H1 (cell line): ENCODE measurements around the gene GRID1. TPM values are rescaled to one million over a fixed set of nuclear protein-coding genes. Genes with fewer than 3 reads are reported as not detected.

Source experiments
- CTCF ChIA-PET: fragments of 300-600 bp; sonication (Branson Sonifier 250); formaldehyde crosslinking; loops from one replicate; lab custom pipeline; 2021; ENCODE audit not compliant: partially characterized antibody; lab: Charles Lee
- POLR2A ChIA-PET: fragments of 300-600 bp; sonication (Branson Sonifier 250); formaldehyde crosslinking; loops from one replicate; lab custom pipeline; 2021; ENCODE audit warnings: inconsistent platforms; ENCODE audit not compliant: partially characterized antibody; lab: Charles Lee
- DNase-seq, 2 experiments: peaks; one replicate each; pipeline versions ENCODE4 v3.0.0 to v3.0.0-alpha.2; 2010 to 2022; ENCODE audit warnings: low spot score in 2 of 2, low read depth in 1 of 2, mixed read lengths in 1 of 2
- FAIRE-seq: peaks from 2 replicates; lab custom pipeline; 2011; peaks lifted over from hg19 to GRCh38; lab: Jason Lieb, UNC
- H2AFZ ChIP-seq: 2 replicates; pipeline ENCODE4 v1.8.1; 2012; ENCODE audit warnings: low read length, inconsistent platforms
- H2AK5ac ChIP-seq: 2 replicates; pipeline ENCODE4 v1.6.1; 2013; ENCODE audit warnings: low read depth, low read length
- H2BK120ac ChIP-seq: replicated peaks from 2 replicates; pipeline ENCODE3; 2013; ENCODE audit warnings: low read depth, low read length, inconsistent platforms
- H2BK12ac ChIP-seq: 2 replicates; pipeline ENCODE4 v1.6.1; 2013; ENCODE audit warnings: low read depth, low read length
- H2BK15ac ChIP-seq: 2 replicates; pipeline ENCODE4 v1.6.1; 2013; ENCODE audit warnings: low read length
- H2BK20ac ChIP-seq: 2 replicates; pipeline ENCODE4 v1.6.1; 2013; ENCODE audit warnings: low read length
- H2BK5ac ChIP-seq: 2 replicates; pipeline ENCODE4 v1.6.1; 2013; ENCODE audit warnings: low read depth, low read length
- H3K14ac ChIP-seq: 2 replicates; pipeline ENCODE4 v1.6.1; 2013; ENCODE audit warnings: inconsistent platforms; ENCODE audit not compliant: insufficient read length
- H3K18ac ChIP-seq: 2 replicates; pipeline ENCODE4 v1.6.1; 2013; ENCODE audit warnings: low read length; ENCODE audit errors: extremely low read depth
- H3K23ac ChIP-seq: 2 replicates; pipeline ENCODE4 v1.6.1; 2013; ENCODE audit warnings: inconsistent platforms; ENCODE audit not compliant: insufficient read length
- H3K23me2 ChIP-seq: 2 replicates; pipeline ENCODE4 v1.6.1; 2013; ENCODE audit warnings: low read depth, low read length
- H3K27ac ChIP-seq: 2 replicates; pipeline ENCODE4 v1.6.1; 2011; ENCODE audit warnings: low read depth, low read length, inconsistent platforms
- H3K27me3 ChIP-seq, 4 experiments: replicated peaks in 1 of 4; 1 replicate in 1 of 4; 2 replicates in 3 of 4; pipeline versions ENCODE4 v1.6.1 to v1.8.1; 2011 to 2013; ENCODE audit warnings: low read length in 3 of 4, mild to moderate bottlenecking in 3 of 4, inconsistent platforms in 2 of 4, mixed read lengths in 2 of 4, moderate library complexity in 1 of 4; ENCODE audit not compliant: control insufficient read depth in 3 of 4, insufficient read depth in 3 of 4; ENCODE audit errors: extremely low read depth in 1 of 4
- H3K36me3 ChIP-seq, 4 experiments: 2 replicates each; pipeline versions ENCODE4 v1.6.1 to v1.8.1; 2011 to 2013; ENCODE audit warnings: mild to moderate bottlenecking in 4 of 4, low read length in 3 of 4, moderate library complexity in 2 of 4, control low read depth in 1 of 4, inconsistent platforms in 1 of 4; ENCODE audit not compliant: insufficient read depth in 4 of 4, control insufficient read depth in 2 of 4
- H3K4ac ChIP-seq: replicated peaks from 2 replicates; pipeline ENCODE3; 2013; ENCODE audit warnings: low read length, low read depth, mixed read lengths, inconsistent platforms; ENCODE audit not compliant: insufficient read length
- H3K4me1 ChIP-seq, 4 experiments: replicated peaks in 1 of 4; 1 replicate in 1 of 4; 2 replicates in 3 of 4; pipeline versions ENCODE4 v1.6.1 to v1.8.1; 2011 to 2013; ENCODE audit warnings: low read length in 3 of 4, inconsistent platforms in 2 of 4, mixed read lengths in 1 of 4; ENCODE audit not compliant: insufficient read depth in 4 of 4, control insufficient read depth in 3 of 4
- H3K4me2 ChIP-seq, 2 experiments: 2 replicates each; pipeline versions ENCODE4 v1.6.1 to v1.8.1; 2011 to 2013; ENCODE audit warnings: low read depth in 2 of 2, low read length in 2 of 2, control low read depth in 1 of 2, inconsistent platforms in 1 of 2, mild to moderate bottlenecking in 1 of 2; ENCODE audit not compliant: insufficient read depth in 1 of 2
- H3K4me3 ChIP-seq, 4 experiments: fragments of 200-600, 300-600 bp in 1 of 4; sonication (generic), shearing (Covaris generic), sonication (Bioruptor Twin) in 1 of 4; 2 replicates each; pipeline versions ENCODE4 v1.5.1 to v1.8.1; 2011 to 2016; ENCODE audit warnings: low read length in 4 of 4, low read depth in 3 of 4, control low read depth in 2 of 4, inconsistent platforms in 2 of 4, mild to moderate bottlenecking in 2 of 4, mixed read lengths in 1 of 4, moderate library complexity in 1 of 4; ENCODE audit not compliant: insufficient read depth in 2 of 4; ENCODE audit errors: extremely low read depth in 1 of 4
- H3K56ac ChIP-seq: replicated peaks from 2 replicates; pipeline ENCODE3; 2013; ENCODE audit warnings: low read depth, mild to moderate bottlenecking, mixed read lengths, low read length, inconsistent platforms; ENCODE audit not compliant: insufficient read length
- H3K79me1 ChIP-seq: 2 replicates; pipeline ENCODE4 v1.6.1; 2013; ENCODE audit warnings: low read depth, low read length, control low read depth
- H3K79me2 ChIP-seq, 2 experiments: 2 replicates each; pipeline versions ENCODE4 v1.6.1 to v1.8.1; 2012 to 2013; ENCODE audit warnings: low read length in 2 of 2, mild to moderate bottlenecking in 2 of 2, inconsistent platforms in 1 of 2; ENCODE audit not compliant: insufficient read depth in 2 of 2, control insufficient read depth in 1 of 2
- H3K9ac ChIP-seq, 4 experiments: replicated peaks in 1 of 4; 1 replicate in 1 of 4; 2 replicates in 3 of 4; pipeline versions ENCODE4 v1.6.1 to v1.8.1; 2011 to 2013; ENCODE audit warnings: low read depth in 3 of 4, low read length in 3 of 4, control low read depth in 2 of 4, mild to moderate bottlenecking in 2 of 4, moderate library complexity in 2 of 4, inconsistent platforms in 1 of 4; ENCODE audit errors: extremely low read depth in 1 of 4
- H3K9me3 ChIP-seq, 2 experiments: 2 replicates each; pipeline versions ENCODE4 v1.6.1 to v1.8.1; 2012 to 2013; ENCODE audit warnings: mild to moderate bottlenecking in 2 of 2, moderate library complexity in 2 of 2, control low read depth in 1 of 2, inconsistent platforms in 1 of 2, low read depth in 1 of 2, low read length in 1 of 2, mixed read lengths in 1 of 2; ENCODE audit not compliant: insufficient read depth in 2 of 2
- H4K20me1 ChIP-seq, 2 experiments: replicated peaks in 1 of 2; 2 replicates each; pipeline versions ENCODE3 to v1.8.1; 2011 to 2013; ENCODE audit warnings: inconsistent platforms in 2 of 2, low read length in 2 of 2, mild to moderate bottlenecking in 1 of 2; ENCODE audit not compliant: insufficient read depth in 2 of 2, control insufficient read depth in 1 of 2
- H4K5ac ChIP-seq: 2 replicates; pipeline ENCODE4 v1.6.1; 2013; ENCODE audit warnings: low read length, low read depth, mixed read lengths, inconsistent platforms; ENCODE audit not compliant: insufficient read length
- H4K8ac ChIP-seq: 2 replicates; pipeline ENCODE4 v1.8.0; 2013; ENCODE audit warnings: mild to moderate bottlenecking, moderate library complexity, low read length, inconsistent platforms; ENCODE audit not compliant: insufficient read depth; ENCODE audit errors: extremely low read depth
- H4K91ac ChIP-seq: replicated peaks from 2 replicates; pipeline ENCODE3; 2013; ENCODE audit warnings: low read length, mixed read lengths, inconsistent platforms; ENCODE audit not compliant: insufficient read length
- BACH1 ChIP-seq: IDR thresholded peaks from 2 replicates; pipeline ENCODE4 v1.6.1; 2012; ENCODE audit warnings: low read length, improper control_type of control experiment
- BCL11A ChIP-seq, 2 experiments: IDR thresholded peaks; one replicate each; pipeline ENCODE4 v1.6.1; 2011; ENCODE audit warnings: low read depth in 2 of 2, low read length in 2 of 2, mild to moderate bottlenecking in 2 of 2
- CBX5 ChIP-seq: fragments of 300-800, 300-1000 bp; sonication (generic); IDR thresholded peaks from 2 replicates; pipeline ENCODE4 v1.7.1; 2016; ENCODE audit warnings: antibody characterized with exemption, low read length, low read depth
- CHD1 ChIP-seq: IDR thresholded peaks from 2 replicates; pipeline ENCODE4 v1.6.1; 2012; ENCODE audit warnings: low read depth, low read length, improper control_type of control experiment
- EGR1 ChIP-seq: IDR thresholded peaks from 2 replicates; pipeline ENCODE4 v1.6.1; 2011; ENCODE audit warnings: low read depth, low read length, borderline replicate concordance
- EP300 ChIP-seq, 2 experiments: IDR thresholded peaks; 1 replicate in 1 of 2; 2 replicates in 1 of 2; pipeline ENCODE4 v1.6.1; 2011 to 2012; ENCODE audit warnings: low read depth in 2 of 2, low read length in 2 of 2, mild to moderate bottlenecking in 2 of 2, borderline replicate concordance in 1 of 2, inconsistent platforms in 1 of 2, moderate library complexity in 1 of 2
- JUND ChIP-seq: IDR thresholded peaks from 2 replicates; pipeline ENCODE4 v1.6.1; 2011; ENCODE audit warnings: mild to moderate bottlenecking, improper control_type of control experiment, low read length
- NANOG ChIP-seq: IDR thresholded peaks from 2 replicates; pipeline ENCODE4 v1.6.1; 2011; ENCODE audit warnings: low read length, low read depth, mild to moderate bottlenecking, inconsistent platforms; ENCODE audit not compliant: insufficient read depth, poor library complexity, severe bottlenecking
- NRF1 ChIP-seq: IDR thresholded peaks from 2 replicates; pipeline ENCODE4 v1.6.1; 2011; ENCODE audit warnings: mild to moderate bottlenecking, low read depth, low read length, improper control_type of control experiment
- RXRA ChIP-seq: IDR thresholded peaks from 2 replicates; pipeline ENCODE4 v1.6.1; 2011; ENCODE audit warnings: low read depth, mild to moderate bottlenecking, low read length, moderate library complexity; ENCODE audit not compliant: insufficient read depth
- SIN3A ChIP-seq, 2 experiments: IDR thresholded peaks in 1 of 2; conservative IDR thresholded peaks in 1 of 2; 2 replicates each; pipeline ENCODE4 v1.6.1; 2011 to 2012; ENCODE audit warnings: low read length in 2 of 2, improper control_type of control experiment in 1 of 2, low read depth in 1 of 2, mild to moderate bottlenecking in 1 of 2
- ZNF274 ChIP-seq: IDR thresholded peaks from 2 replicates; pipeline ENCODE4 v1.7.0; 2012; ENCODE audit warnings: low read length, borderline replicate concordance; ENCODE audit errors: extremely low read depth
- WGBS, 2 experiments: shearing (Covaris generic) in 1 of 2; methylation state at CpG; one replicate each; pipeline versions ENCODE4 v1.1.6 to v1.1.7; 2013 to 2015; ENCODE audit warnings: low lambda C conversion rate in 2 of 2, mixed read lengths in 2 of 2, inconsistent platforms in 1 of 2, low coverage in 1 of 2, missing lambda C conversion rate in 1 of 2; ENCODE audit not compliant: insufficient replicate concordance in 2 of 2, insufficient coverage in 1 of 2, insufficient read length in 1 of 2; ENCODE audit errors: extremely low coverage in 1 of 2, missing lambda C conversion rate in 1 of 2; 5-methylcytosine and 5-hydroxymethylcytosine counted together
- polyA plus RNA-seq, 7 experiments: library from polyadenylated mRNA; depleted of rRNA in 3 of 7; stranded (reverse) in 5 of 7; unstranded in 2 of 7; fragments of >200 nt in 5 of 7; fragments of 200-250 nt in 2 of 7; gene quantifications; 1 replicate in 5 of 7; 2 replicates in 1 of 7; 4 replicates in 1 of 7; pipeline versions ENCODE4 v1.2.1 to v1.2.3, GENCODE V29; 2011 to 2013; ENCODE audit warnings: missing spikeins in 2 of 7, mixed read lengths in 2 of 7
- total RNA-seq: library from RNA; stranded (reverse); fragmentation: NEBNext Ultra II Directional; extraction: Animal tissue kit (Norgen Biotek cat#: 25700); gene quantifications from 2 replicates; pipeline ENCODE4 v1.2.1, GENCODE V29; 2021

GRID1 gene
- total and polyA plus RNA-seq, 2 of the 8 experiments (the other 6 are each of a cell fraction or from before 2014, with no cell fraction given) = 0.22 to 0.30 TPM

DNA sequence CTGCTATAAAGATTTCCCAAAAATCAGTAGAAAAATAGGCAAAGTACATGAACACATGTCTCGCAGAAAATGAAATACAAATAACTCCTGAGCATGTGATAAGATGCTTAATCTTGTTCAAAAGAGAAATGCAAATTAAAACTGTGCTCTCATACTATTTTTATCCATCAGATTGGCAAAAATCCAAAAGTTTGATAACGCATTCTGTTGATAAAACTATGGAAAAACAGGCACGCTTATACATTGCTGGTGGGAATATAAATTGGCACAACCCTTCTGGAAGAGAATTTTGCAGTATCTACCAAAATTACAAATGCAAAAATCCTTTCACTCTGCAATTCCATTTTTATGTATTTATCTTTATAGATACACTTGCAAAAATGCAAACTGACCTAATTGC, 315.0 kb downstream of the GRID1 start:
- Histone ChIP-seq H3K79me2 (no peaks in the 10 kb centered on the region), H3K23ac (no peak overlapping the region), H3K23me2 (peaks cover 1% of the 10 kb centered on the region; the same call in 1 of the 2 replicates), H3K14ac (no peak overlapping the region), H4K91ac (no peak overlapping the region), H3K9me3 (no peaks in the 10 kb centered on the region), H2BK15ac (no peak overlapping the region), H4K5ac (no peak overlapping the region), H2BK20ac (no peak overlapping the region), H3K4me2 (no peak overlapping the region), H2BK12ac (no peak overlapping the region), H4K20me1 (no peaks in the 10 kb centered on the region), H3K79me1 (no peaks in the 10 kb centered on the region), H2AFZ (no peak overlapping the region), H3K4me3 (no peak overlapping the region), H3K56ac (no peak overlapping the region), H2BK120ac (no peak overlapping the region), H2AK5ac (no peak overlapping the region), H3K4ac (no peak overlapping the region), H3K9ac (no peak overlapping the region), H4K8ac (no peak overlapping the region), H3K36me3 (no peaks in the 10 kb centered on the region), H3K27me3 (no peaks in the 10 kb centered on the region; a peak in 1 of 7 replicates), H3K27ac (no peak overlapping the region), H3K18ac (no peak overlapping the region), H3K4me1 (no peaks in the 10 kb centered on the region), H2BK5ac (no peak overlapping the region)
- DNase-seq (no peak), FAIRE-seq (no peak)
- ChIA-PET CTCF (no interaction called here), POLR2A (no interaction called here)
- no peak for TF ChIP-seq EGR1
- TF ChIP-seq ZNF274 = no peak
- TF ChIP-seq NRF1 = no peak
- TF ChIP-seq NANOG = no peak
- TF ChIP-seq EP300 (IDR thresholded peaks at IDR 0.05; ENCODE audit: borderline replicate concordance in 1 of 2, low read depth in 2 of 2, low read length in 2 of 2) = no peak
- TF ChIP-seq JUND = no peak
- no peak for TF ChIP-seq CHD1
- TF ChIP-seq CBX5 = no peak
- no peak for TF ChIP-seq RXRA
- no peak for TF ChIP-seq BACH1
- TF ChIP-seq SIN3A (conservative IDR thresholded peaks at IDR 0.05 in 1 of 2, IDR thresholded peaks at IDR 0.05 in 1 of 2; ENCODE audit: low read depth in 1 of 2, low read length in 2 of 2) = no peak
- TF ChIP-seq BCL11A (IDR thresholded peaks at IDR 0.05; ENCODE audit: low read depth in 2 of 2, low read length in 2 of 2) = no peak
- 95% methylated on average over 3 of the region's 3 CpGs; no CpG with 5 or more reads in 1 of the 2 experiments for WGBS, 2 experiments
